Stimulated activated CD4-positive, alpha-beta T cell treated with anti-CD3 and anti-CD28 coated beads, TNF-alpha, amount 100 ng/mL, for 4 hours (primary cell): ENCODE results near the gene FILIP1L.

Experiments used
- DNase-seq, 3 experiments: peaks; one replicate each; pipeline ENCODE4 v3.0.0-alpha.2; 2020; ENCODE audit warnings: low read depth in 3 of 3

FILIP1L gene

GRCh38 chr3:100009276-100010086, 104.8 kb downstream of the FILIP1L start:
- no peak for DNase-seq

GRCh38 chr3:100008081-100008698, 106.1 kb downstream of the FILIP1L start:
- no peak for DNase-seq

GRCh38 chr3:100007313-100007712, 107.0 kb downstream of the FILIP1L start:
- no peak for DNase-seq

DNA sequence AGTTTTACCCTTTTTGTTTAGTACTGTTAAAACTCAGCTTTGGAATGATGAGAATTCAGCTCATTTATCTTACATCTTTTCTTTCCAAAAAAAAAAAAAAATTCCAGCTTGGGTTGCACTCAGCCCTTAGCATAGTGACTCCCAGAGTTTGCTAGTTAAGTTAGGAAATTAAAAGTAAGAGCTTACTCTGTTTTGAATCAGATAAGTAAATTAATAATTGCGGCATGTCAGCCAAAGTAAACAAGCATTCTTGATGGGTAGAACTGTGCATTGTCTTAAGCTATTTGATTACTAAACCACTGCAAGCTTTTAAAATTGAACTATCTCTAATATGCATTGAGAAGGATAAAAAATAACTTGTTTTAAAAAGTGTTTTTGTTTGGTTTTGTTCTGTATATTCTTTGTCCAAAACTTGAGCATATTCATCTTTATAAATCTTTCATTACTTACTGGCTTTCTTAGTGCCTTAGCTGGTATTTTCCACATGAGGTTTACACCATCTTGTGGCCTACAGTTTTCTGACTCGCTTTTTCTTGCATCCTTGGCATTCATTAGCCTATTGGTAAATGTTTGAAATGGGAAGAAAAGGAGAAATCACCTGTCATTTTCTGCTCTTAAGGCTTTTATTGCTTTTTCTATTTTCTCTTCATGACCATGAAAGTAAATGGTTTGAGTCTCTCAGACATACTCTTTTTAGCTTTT, 107.6 kb downstream of the FILIP1L start:
- no peak for DNase-seq

DNA sequence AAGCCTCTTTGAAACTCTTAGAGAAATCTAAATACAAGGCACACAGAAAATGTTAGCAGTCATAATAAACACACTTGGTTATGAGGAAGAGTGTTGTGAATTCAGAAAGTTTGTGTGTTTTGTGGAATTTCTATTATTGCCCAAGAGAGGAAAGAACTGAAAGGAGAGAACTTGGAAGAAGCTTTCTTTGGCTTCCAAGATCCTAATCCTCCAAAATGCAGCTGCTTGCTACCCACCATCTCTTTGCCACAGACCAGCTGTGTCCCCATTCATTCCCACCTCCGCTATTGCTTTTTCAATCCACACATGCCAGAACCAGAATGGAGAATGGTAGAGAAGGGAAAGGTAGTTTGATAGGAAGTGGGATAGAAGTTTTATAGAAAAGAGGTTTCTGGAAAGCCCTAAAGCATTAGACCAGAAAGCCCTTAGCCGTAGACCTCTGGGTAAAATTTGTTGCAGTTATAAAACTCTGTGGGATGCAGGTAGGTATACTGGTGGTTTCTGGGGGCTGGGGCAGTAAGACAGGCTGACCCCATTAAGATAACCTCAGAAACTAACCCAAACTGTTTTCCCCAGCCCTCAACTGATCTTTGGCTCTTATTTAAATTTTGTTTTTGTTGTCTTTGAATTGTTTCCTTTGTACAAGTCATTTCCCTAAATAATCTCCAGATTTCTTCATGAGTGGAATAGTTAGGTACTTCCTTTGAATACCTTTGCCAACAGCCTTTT, 108.5 kb downstream of the FILIP1L start:
- no peak for DNase-seq

GRCh38 chr3:100004931-100005330, 109.4 kb downstream of the FILIP1L start:
- DNase-seq = no peak

GRCh38 chr3:100003609-100004503, 110.4 kb downstream of the FILIP1L start:
- DNase-seq = no peak

DNA sequence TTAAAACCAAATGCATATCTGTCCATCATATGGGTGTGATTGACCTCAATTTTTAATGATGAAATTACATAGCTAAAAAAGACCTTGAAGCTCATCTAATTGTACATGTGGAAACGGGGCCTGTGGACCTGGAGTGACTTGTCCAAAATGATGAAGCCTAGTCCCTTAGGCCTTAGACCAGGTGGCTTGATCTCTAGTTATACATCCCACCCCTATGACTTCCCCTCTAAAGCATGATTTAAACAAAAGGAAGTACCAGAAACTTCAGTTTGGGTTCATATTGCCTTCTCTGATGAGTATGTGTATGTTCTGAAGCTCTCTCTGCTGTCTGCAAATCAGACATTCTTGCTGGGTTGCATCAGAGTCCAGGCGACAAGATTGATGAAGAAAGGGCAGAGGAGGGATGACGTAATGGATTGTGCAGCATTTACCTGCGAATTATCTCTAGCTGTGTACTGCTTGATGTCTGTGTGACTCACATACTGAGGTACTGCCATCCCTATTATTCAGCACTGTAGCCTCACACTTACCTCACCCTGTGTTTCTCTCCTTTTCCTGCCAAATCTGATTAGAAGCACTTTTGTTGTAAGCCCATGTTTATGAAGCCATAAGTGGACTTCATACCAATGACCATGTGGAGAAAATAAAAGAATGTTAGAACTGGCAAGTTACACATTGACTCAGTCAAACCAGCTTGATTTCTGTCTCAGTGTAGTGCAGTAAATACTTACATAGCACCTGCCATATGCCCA, 111.5 kb downstream of the FILIP1L start:
- DNase-seq = no peak

DNA sequence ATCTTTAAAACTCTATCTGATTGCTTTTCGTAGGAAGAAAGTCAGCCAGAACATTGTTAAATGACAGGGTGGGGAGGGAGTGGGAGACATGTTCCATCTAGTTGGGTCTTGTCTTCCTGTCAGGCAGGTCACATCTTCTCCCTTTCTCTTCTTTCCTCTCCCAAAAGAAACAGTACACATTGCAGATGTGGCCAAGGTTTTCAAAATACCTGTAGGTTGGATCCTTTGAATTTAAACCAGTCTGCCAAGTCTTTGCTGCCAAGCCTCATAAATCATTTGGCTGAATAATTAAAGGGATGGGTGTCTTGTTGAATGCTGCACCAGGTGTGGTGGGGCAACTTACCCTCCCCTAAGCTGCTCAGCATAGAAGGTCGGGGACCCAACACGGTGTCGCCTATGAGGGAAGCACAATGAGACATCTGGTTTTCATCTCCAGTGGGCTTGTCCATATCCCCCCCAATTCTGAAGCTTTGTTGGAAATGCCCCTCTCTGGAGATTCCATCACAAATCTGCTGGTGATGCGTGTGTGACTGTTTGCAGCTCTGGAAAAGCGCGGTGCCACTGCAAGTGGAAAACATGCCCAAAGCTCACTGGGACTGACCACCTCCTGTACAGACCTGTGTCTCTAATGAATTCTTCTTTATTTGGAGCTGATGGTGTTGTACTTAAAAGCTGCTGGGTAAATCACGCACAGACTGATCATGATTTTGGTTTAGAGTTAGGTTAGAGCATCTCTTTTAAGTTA, 112.6 kb downstream of the FILIP1L start:
- DNase-seq = no peak

GRCh38 chr3:100001083-100001482, 113.2 kb downstream of the FILIP1L start:
- DNase-seq = no peak

GRCh38 chr3:99999536-99999935, 114.8 kb downstream of the FILIP1L start:
- DNase-seq = no peak

DNA sequence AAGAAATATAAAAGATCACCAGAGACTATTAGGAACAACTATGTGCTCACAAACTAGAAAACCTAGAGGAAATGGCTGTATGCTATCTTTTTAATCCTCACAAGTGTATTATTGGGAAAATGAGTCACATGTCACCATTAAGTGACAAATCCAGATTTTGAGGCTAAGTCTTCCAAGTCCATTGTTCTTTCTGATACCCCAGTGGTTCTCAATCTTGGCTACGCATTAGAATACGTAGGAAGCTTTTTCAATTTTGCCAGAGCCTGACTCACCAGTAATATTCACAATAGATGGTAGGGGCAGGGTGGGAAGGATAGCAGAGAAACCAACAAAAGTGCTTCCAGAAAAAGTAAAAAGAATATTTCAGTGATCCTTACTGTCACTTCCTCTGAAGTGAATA, 117.0 kb downstream of the FILIP1L start:
- no peak for DNase-seq

DNA sequence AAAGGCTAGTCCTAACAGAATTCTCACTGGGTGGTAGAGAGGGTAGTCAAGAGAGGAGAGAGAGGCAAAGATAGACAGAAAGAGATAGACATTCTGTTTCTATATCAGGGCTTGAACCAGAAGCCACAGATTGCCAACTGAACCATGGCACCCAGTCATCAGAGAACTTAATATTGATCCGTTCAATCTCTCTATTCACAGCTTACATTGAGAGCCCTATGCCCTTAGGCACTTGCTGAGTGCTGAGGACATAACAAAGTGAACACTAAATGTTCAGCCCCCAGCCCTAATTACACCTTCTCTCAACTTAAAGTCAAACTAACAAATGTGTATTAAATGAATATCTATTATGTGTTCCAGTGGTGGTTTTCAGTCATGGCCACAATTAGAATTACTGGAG, 124.1 kb downstream of the FILIP1L start:
- DNase-seq = no peak

GRCh38 chr3:99984668-99985067, 129.6 kb downstream of the FILIP1L start:
- DNase-seq = no peak

GRCh38 chr3:99984139-99984538, 130.2 kb downstream of the FILIP1L start:
- no peak for DNase-seq

- DNase-seq = no peak
Observed at GRCh38 chr3:99982650-99983049, 131.7 kb downstream of the FILIP1L start.

DNA sequence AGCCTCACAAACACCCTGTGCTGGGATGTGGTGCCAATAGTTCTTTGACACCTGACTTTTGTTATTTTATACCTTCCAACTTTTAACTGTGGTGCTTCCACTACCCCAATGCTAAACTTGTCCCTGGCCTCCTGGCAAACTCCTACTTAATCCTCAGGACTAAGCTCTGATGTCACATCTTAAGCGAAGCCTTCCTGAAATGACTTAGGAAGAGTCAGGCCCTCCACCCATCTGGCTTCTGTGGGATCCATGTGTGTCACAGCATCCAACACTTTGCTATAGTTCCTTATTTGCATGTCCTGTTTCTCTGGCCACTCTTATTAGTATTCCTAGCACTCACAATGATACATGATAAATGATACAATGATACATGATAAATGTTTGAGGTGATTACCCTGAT, 133.2 kb downstream of the FILIP1L start:
- no peak for DNase-seq

GRCh38 chr3:99980606-99981005, 133.7 kb downstream of the FILIP1L start:
- DNase-seq = no peak

DNA sequence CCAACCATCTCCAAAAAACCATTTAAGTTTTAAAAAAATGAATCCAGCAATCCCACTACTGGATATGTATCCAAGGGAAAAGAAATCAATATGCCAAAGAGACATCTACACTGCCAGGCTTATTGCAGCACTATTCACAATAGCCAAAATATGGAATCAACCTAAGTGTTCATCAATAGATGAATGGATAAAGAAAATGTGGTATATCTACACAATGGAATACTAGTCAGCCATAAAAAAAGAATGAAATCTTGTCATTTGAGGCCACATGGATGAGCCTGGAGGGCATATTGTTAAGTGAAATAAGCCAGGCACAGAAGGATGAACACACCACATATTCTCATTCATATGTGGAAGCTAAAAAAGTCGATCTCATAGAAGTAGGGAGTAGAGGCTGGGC, 136.1 kb downstream of the FILIP1L start:
- DNase-seq = no peak

DNA sequence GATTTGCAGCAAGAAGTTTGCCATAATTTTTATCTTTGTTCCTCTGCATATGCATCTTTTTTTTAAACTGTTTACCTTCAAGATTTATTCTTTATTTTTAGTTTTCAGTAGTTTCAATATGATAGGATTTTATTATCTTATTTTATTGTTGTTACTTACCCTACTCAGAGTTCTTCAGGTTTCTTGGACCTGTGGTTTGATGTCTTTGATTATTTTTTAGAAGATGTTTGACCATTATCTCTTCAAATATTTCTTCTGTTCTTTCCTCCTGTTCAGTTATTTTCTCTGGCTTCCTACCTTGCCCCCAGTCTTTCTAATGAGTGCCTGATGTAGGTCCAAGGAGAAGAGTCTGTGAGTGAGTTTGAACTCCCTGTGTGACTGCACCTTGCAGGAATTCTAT, 137.7 kb downstream of the FILIP1L start:
- no peak for DNase-seq
